ENCODE data around the gene DCDC2C.
"Not testable (repeated sequence)": the region's sequence is repeated elsewhere in the genome, so short reads cannot be mapped to it uniquely, and the experiment has no call there.

DCDC2C gene

DNA sequence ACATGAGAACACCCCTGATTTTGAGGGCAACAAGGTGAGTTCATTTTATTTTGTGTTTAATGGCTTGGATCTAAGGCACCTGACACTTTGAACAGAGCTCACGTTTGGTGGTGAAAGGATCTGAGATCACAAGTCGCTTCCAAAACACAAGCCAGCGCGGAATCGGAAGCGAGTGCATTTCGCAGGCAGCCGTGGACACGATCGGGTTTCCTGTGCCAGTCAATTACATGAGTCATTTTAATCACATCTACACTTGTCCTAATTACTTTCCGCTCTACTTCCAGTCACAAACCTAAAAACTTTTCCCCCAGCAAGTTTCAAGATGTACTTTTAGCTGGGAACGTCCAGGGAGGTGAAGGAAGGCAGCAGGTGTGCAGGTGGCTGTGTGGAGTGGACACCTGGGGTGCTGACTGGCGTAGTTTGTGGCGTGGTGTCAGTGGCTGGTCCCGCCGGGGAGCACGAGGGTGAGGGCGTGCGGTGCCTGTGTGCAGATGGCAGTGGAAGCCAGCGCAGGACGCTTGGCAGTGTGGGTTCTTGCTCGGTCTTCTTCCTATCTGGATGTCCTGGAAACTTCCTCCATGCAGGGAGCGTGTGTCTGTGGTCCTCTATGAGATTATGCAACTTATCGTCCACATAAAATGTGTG lies 75.6 kb downstream of the DCDC2C start:
- no peak for DNase-seq

DNA sequence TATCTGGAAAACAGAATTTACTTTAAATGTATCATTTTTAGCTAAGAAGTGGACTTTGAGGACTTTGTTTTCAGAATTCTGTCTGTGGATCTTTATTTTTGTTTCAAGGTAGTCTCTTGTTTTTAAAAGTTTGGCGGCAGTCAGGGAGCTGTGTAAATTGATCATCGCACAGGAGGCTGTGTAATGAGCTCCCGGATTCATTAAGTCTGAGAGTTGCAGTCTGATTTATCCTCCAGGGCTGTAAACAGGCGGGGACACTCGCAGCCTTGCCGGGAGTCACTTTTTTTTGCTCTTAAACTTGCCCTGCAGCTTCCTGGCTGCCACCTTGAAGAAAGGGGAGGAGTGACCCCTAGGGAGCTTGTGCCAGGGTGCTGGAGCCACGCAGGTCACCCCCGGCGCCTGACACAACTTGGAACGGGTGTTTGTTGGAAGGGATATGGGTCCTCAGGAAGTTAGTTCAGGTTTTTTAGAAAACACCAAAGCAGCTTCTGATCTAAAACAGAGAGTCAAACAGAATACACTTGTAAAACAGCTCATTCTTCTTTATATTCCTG lies 76.2 kb downstream of the DCDC2C start:
- no peak for DNase-seq

DNA sequence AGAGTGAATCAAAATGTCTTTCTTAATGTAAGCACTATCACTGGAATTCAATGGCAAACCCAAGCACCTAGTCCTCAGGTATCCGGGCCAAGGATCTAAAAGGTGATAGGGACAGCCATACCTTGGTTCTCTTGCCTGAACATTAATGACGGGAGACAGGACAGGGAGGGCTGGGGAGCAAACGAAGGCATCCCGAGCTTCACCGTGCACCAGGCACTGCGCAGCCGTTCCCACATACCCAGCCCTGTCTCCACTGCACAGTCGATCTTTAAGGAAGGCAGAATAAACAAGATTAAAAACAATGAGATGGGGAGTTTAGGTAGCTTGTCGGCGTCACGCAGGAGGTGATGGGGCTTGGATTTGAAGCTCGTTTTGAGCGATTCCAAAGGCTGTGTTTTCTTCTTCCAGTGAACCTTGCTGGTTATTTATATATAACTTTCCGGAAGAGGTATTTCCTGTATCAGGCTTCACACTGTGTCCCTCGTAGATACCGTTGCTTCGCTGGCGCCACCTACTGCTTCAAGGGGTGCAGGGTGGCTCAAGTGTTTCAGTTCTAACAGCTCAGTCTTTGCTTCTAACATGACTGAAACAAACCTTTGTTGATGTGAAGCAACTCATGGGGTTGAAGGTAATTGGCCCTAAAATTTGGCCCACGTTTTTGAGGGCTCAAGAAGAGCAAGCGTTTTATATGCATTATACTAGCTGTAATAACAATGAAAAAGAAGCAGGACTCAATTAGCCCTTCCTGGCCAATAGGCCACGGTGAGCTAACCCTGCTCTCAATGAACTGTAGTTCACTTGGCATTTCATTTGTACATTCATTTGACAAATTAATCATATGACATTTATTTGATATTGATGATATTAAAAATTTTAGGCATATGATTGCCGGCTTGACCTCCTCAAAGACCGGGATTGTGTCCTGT lies 77.4 kb downstream of the DCDC2C start:
- DNase-seq: no peak

DNA sequence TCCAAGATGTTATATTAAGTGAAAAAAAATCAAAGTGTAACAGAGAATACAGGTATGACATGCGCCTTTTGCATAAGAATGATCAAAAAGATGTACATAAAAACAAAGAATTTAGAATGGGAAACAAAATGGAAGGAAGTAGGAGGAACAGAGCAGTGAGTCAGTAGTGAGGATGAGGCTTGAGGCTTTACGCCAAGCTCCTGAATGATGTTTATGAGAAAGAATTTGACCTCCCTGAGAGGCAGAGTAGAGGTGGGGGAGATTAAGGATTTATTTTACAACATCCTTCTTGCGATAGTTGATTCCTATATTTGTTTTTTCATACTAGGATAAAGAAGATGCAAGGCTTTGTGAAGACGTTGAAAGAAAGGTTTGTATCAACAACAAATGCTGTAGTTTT lies 81.4 kb downstream of the DCDC2C start:
- no peak for DNase-seq

DNA sequence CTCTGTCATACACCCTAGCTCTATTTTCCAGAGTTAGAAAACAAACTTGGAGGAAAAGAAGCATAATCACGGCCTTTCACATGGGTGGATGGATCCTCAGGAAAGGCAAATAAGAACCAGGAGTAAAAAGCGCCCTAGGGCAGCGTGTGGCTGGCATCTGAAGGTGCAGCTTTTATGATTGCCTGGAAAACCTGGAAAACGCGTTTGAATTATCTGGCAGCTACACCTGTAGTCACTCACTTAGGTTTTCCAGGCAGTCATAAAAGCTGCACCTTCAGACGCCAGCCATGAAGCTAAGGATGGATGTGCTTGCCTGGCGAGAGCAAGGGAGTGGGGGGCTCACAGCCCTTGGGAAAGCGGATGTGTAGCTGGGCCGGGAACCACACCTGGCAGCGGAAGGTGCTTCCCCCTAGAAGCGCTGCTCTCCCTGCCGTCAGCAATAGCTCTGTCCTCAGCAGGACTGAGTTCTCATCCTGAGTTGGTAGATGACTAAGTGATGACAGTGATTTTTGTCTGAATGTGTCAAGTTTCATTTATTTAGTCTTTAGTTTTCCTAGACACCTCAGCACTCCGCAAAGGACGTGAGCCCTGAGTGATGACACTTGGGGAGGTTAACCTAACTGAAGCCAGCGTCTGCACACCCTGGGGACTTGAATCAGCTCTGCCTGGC lies 82.0 kb downstream of the DCDC2C start:
- DNase-seq: no peak

DNA sequence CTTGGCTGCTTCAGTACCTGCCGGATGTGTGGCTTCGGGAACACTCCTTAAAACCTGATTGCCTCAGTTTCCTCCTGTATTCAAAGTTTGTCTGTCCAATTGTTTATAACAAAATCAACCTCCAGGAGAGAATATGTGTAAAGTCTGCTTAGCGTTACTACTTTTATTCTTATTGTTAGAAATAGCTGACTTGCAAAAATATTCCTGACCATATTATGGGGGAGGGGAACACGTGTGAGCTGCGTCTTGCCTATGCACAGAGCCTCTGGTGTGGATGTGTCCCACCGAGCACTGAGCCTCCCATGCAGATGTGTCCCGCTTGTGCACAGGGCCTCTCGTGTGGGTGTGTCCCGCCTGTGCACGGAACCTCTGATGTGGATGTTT lies 82.5 kb downstream of the DCDC2C start:
- DNase-seq: no peak

DNA sequence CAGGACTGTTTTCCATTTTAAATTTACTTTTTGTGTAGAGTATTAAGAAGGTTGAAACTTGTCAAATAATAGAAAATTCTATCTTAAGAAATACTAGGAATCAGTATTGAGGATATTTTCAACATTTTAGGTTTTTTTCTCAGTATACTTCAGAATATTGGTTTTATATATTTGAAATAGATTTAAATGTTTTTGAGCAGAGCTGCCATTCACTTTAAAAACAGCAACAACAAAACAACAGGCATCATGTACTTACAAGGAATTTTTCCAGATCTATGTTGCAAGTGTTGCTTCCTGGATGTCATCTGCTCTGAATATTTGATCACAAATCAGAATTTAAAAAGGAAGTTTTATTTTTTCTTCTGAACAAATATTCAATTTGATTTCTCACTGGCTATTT lies 84.4 kb downstream of the DCDC2C start:
- no peak for DNase-seq

DNA sequence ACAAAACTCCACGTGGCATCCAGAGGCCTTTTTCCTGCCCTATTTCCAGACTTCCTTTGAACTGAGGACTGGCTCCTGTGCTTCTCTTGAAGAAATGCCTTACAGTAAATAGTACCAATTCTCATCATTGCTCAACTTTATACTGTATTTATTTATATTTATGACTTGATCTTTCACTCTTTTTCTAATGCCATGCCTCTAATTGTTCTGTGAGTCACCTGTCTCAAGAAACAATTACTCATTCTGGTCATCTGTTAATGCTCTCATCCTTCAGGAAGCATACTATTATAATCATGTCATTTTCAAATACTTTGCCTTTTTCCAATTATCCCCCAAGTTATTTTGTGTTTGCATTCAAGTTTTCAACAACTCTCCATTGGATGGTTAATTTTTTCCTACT lies 85.9 kb downstream of the DCDC2C start:
- no peak for DNase-seq

DNA sequence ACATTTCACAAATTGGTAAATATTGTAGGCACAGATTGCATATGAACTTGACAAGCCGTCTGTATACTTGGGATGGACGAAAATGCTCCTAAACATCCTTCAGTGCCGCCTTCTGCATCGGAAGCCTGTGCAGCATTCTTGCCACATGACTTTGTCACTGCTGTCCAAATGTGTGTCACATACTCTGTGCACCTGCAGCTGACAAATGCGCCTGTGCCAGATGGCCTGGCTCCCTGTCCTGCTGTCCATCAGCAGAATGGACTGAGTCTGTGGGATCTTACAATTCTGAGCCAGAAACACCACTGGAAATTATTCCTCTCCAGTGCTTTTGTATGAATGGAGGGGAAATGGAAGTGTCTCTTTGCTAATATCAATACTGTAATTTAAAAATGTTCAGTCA lies 89.9 kb downstream of the DCDC2C start:
- no peak for DNase-seq

DNA sequence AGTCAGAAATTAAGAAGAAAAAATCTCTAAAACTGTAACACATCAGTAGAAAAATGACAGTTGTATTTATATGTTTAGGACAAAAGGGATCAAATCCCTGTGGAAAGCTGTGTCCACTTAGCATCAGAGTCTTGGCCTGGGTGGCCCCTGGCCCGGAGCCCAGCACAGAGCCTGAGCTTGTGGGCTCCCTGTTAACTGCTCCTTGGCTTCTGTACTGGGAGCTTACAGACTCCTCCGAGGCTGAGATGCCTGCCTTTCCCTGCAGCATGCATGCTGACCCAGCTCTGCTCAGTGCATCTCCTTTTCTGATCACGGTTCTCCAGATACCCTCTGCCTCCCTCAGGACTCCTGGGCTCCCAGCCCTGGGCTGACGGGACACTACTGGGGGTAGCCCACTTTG lies 98.1 kb downstream of the DCDC2C start:
- DNase-seq: no peak

DNA sequence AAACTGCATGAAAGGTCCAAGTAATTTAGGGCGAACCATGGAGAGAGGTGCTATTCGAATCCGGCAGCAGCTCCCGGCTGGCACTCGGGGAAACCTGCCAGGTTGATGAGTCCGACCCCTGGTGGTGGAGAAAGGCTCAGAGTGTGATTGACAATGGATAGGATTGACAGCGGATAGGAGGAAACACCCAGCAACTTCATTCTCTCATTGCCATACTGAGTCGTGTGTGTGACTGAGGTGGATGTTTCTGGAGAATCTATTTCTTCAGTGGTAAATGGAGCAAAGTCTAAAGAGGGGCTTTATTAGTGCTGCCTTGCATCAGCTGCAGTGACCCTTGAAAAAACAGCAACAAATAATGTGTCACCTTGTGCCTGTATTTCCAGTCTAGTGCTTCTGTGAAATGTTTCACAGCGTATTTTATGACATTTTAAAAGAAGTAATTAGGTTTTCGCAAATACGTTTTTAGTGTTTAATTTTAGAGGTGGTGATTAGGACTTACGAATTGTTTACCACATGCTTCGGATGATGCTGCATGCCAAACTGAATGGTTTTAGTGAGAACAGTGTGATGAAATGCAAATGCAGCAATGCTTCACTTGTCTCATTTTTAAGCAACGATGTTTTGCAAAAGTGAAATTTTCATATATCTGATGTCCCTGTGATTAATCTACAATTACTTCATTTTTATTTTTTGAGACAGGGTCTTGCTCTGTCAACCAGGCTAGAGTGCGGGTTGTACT lies 102.0 kb downstream of the DCDC2C start:
- no peak for DNase-seq

DNA sequence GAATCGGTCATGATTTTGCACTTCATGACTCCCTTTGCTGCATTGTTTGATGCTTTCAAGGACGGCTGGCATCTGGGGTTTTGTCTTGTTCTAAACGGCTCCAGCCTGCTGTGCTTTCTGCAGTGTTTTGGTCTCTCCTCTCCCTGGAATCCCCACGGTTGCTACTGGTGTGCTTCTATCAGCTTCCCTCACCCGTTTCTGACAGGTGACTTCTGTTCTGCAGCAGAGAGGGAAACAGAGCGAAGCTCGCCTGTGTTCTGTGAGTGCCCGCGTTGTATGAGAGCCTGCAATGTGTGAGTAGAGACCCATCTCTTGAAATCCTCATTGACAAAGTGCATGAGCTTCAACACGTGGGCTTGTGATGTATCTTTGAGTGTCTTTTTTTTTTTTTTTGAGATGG lies 102.8 kb downstream of the DCDC2C start:
- no peak for DNase-seq

DNA sequence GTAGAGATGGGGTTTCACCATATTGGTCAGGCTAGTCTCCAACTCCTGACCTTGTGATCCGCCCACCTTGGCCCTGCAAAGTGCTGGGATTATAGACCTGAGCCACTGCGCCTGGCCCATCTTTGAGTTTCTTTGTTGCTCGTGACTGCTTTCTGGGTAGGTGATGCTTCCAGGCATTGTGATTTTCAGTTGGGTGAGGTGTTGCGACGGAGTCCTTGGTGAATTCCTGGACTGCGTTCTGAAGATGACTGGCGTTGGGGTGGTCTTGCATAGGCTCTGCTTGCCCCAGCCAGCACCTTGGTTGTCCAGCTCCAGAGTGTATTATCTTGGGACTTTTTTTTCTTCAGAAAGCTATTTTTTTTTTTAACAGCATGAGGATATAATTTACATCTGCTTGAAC lies 103.4 kb downstream of the DCDC2C start:
- no peak for DNase-seq

DNA sequence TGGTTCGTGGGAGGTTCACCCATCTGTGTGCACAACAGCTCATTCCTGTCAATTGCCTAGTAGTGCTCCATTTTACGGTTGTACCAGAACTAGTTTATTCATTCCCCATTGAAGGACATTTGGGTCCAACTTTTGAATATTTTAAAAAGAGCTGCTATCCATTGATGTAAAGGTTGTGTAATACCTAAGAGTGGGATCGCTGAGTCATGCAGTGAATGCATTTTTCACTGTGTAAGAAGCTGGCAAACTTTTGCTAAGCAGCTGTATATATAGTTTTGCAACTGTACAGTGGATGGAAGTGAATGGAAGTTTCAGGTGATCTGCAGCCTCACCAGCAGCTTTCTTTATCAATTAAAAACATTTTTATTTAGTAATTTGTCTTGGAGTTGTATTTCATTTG lies 104.5 kb downstream of the DCDC2C start:
- no peak for DNase-seq

DNA sequence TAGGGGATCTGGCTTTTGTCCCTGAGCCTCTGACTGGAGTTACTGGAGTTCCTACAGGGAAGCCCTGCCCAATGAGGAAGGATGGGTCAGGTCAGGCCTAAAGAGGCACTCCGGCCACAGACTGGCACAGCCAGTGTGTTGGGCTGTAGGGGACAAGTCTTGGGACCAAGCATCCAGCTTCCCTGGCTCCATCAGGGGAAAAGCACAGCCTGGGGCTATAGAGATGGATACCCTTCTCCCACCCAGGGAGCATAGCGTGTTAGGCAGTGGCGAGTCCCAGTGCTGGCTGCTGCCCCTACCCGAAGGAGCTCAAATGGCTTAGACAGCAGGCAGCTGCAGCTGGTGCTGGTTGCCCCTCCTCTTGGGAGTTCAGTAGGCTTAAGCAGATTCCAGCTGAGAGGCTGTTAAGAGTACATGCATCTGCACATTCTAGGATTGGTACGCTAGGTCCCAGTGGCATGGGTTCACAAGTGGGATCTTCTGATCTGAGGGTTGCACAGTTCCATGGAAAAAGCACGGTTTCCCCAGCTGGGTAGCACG lies 111.4 kb downstream of the DCDC2C start:
- DNase-seq: no peak

DNA sequence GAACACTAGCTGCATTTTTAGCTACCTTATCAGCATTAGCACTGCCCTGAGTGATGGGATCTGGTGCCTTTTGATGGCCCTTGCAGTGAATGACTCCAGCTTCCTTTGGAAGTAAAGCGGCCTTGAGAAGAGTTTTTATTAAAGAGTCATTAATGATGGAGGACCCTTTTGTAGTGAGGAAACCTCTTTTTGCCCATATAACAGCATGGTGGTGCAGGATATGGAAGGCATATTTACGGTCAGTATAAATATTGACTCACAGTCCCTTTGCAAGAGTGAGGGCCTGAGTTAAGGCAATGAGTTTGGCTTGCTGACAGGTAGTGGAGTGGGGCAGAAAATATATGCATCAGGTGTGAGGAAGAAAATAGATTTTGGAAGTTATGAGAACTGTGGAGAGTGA lies 113.8 kb downstream of the DCDC2C start:
- DNase-seq: not testable (repeated sequence)

DNA sequence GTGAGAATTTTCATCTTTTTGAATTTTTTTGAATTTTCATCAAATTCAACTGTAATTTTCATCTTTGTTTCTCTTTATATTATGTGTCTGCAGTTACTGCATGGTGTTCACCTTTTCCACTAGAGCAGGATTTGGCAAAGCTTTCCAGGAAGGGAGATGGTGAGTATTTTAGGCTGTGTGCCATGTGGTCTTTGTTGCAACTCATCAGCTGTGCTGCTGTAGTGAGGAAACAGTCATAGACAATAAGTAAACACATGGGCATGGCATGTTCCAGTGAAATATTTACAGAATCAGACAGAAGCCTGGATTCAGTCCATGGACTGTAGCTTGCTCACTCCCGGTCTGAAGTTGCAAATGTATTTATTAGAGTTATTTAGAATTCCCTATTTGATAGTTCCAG lies 120.4 kb downstream of the DCDC2C start:
- no peak for DNase-seq

DNA sequence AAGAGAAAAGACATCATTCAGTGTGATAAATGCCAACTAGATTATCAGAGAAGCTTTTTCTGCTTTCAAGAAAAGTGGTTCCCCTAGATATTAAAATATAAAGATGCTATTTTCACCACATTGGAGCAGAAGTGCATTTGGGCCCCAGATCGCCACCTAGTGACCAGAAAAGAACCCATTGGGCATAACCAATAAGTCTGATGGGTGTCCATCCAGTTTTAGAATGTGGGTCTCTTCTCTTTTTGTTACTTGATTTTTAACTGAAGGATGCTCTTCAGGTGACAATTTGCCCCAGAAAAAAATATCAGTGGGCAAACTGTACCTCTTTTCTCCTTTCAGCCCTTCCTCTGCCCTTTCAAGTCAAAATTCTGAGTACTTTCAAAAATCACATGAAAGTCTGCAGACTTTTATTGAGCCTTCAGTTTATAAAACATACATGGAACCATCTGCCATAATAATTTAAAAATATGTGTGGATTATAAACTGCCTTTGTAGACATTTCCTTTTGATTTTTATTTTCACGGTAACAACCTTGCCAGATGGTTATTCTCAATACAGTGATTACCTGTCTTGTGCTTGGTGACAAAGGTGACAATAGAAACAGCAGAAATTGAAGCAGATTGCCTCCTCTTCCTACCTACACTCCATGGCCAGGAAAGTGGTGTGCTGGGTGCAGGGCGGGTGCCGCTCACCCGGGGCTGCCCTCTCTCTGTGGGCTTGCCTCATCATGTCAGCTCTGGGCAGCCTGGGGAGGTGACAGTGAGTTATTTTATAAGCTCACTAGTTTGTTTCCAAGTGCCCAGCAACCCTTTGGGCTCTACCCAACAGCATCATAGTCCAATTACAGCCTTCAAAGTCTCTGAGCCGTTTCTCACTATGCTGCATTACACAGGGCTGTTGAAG lies 124.5 kb downstream of the DCDC2C start:
- no peak for DNase-seq

DNA sequence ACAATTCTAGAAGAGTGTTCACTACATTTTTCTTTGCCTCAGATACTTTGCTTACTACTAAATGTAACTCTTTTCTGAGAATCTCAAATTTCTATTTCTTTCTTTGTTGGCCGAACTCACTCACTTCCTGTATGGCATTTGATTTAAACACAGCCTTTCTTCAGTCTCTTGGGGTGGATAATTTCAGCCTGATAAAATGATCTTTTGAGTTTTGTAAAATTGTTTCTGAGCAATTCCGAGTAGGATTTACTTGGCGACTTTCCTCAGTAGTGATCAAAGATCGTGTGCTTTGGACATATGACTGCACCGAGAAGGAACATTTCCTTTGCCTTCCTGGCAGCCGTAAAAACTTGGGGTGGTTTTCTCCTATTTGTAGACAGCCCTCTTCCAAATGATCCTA lies 127.4 kb downstream of the DCDC2C start:
- DNase-seq: no peak

DNA sequence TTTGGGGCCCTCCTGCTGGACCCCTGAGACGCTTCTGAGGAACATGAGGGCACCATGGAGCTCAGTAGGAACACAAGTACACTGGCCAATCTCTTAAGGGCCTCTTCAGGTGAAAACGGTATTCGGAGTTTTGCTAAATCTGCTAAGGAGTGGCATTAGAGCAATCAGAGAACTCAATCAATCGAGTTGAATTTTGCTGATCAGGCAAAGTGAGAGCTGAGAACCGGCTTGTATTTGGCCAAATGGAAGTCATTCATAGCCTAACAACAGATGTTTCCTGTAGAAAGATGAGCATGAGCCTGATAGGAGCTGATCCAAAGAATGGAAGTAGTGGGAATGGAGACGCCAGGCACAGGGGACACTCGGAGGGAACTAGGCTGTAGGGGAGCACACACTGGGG lies 133.7 kb downstream of the DCDC2C start:
- DNase-seq: no peak

DNA sequence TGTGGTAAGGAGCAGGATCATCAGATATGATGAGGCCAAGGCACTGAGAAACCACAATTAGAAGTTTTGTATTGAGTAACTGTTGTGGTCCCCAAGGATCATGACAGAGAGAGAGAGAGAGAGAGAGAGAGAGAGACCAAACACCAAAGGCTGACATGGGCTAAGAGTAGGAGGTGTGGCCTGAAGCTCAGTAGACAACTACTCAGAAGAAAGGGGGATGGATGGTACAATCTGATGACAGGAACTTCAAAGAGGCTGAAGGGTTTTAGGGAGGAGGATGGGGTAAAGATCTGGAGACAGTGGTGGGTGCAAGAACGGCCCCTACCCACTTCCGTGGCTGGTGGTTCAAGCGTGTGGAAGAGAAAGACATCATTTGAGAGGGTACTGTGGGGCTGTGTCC lies 135.0 kb downstream of the DCDC2C start:
- DNase-seq: no peak

DNA sequence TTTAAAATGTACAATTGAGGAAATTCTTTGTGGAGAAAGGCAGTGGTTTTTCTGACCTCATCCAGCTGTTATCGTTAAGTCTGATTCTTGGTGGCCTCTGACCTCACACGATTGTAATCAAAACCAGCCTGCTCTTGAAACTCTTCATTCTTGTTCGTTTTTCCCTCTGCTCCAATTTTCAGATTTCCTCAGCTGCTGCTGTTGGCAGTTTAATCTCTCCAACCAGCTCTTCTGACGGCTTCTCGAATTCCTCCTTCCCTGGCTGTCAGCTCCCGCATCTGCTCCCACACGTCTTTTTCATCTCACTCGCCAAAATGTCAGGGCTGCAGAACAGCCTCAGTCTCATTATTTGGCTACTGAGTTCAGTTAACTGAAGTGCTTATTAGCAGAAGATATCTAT lies 136.1 kb downstream of the DCDC2C start:
- no peak for DNase-seq
